Measurements from ENCODE around the gene TATDN2.
"Not testable (repeated sequence)": the region's sequence is repeated elsewhere in the genome, so short reads cannot be mapped to it uniquely, and the experiment has no call there.

The TATDN2 gene

DNA sequence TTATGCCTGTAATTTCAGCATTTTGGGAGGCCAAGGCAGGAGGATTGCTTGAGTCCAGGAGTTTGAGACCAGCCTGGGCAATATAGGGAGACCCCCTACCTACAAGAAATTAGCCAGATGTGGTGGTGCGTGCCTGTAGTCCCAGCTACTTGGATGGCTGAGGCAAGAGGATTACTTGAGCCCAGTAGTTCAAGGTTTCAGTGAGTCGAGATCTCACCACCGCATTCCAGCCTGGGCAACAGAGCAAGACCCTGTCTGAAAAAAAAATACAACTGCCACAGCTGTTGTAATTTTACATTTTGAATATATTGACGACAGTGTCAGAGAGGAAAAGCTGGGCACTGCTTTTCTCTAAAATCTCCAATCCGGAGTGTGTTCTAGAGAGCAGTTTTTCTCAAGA, 21.2 kb downstream of the TATDN2 start:
- DNase-seq (ENCODE audit: low read depth in 3 of 3) = no peak

DNA sequence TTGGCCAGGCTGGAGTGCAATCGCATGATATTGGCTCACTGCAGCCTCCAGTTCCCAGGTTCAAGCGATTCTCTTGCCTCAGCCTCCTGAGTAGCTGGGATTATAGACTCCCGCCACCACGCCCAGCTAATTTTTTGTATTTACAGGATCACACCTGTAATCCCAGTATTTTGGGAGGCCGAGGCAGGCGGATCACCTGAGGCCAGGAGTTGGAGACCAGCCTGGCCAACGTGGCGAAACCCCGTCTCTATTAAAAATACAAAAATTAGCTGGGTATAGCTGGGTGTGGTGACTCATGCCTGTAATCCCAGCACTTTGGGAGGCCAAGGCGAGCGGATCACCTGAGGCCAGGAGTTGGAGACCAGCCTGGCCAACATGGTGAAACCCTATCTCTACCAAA, 24.2 kb downstream of the TATDN2 start:
- not testable (repeated sequence) for DNase-seq (ENCODE audit: low read depth in 3 of 3)

DNA sequence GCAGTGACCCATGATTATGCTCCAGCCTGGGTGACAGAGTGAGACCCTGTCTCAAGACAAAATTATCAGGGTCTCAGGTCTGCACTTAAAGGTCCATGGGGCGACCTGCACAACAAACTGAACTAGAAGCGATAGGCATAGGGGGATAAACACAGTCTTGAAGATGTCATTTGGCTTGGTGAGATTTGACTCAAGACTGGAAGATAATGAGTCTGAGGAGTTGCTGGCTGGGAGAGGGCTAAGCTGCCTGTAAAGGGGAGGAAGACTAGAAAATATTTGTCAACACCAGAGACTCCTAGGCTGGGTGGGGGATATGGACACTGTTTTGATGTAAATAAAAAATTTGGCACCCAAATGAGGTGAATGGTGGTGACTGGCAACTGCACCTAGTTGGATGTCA, 24.7 kb downstream of the TATDN2 start:
- DNase-seq (ENCODE audit: low read depth in 3 of 3) = no peak

DNA sequence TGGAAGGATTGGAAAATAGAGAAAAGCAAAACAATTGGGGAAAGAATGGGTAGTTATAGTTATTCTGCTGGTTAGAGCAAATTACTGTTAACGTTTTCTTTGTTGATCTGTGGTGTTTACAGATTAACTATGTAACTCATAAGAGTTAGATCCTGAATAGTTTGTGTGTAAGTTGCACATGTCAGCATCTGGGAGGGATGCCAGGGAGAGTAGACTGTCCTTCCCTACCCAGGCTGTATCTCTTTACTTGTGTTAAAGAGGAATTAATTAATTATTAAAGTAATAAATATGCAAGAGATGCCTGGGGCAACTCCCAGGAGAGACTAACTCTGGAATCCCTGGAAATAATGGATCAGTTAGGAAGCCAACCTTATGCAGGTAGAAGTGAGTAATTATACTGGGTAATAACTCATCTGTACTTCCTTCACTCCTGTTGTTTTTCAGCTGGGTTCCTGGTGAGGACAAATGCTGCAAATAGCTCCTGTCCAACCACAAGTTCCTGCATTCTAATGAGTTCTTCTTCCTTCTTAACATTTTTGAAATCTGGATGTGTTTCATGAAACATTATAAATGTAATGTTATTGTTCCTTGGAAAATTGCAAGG, 25.5 kb downstream of the TATDN2 start:
- no peak for DNase-seq (ENCODE audit: low read depth in 3 of 3)

DNA sequence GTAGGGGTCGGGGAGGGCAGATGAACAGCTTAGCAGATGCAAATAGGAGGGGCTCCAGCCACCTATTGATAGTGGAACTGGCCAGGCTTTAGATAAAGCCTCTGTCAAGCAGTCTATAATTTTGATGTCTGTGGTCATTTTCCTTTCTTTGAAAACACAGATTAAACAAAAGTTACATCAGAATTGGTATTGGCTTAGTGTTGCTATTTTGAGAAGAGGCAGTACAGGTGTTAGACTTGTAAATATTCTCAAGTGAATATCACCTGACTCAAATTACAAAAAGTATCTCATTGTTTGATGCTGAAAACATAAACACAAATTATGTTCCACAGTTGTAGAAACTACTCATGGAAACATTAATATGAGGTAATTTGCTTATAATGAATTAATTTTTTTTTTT, 26.3 kb downstream of the TATDN2 start:
- DNase-seq (ENCODE audit: low read depth in 3 of 3) = no peak

DNA sequence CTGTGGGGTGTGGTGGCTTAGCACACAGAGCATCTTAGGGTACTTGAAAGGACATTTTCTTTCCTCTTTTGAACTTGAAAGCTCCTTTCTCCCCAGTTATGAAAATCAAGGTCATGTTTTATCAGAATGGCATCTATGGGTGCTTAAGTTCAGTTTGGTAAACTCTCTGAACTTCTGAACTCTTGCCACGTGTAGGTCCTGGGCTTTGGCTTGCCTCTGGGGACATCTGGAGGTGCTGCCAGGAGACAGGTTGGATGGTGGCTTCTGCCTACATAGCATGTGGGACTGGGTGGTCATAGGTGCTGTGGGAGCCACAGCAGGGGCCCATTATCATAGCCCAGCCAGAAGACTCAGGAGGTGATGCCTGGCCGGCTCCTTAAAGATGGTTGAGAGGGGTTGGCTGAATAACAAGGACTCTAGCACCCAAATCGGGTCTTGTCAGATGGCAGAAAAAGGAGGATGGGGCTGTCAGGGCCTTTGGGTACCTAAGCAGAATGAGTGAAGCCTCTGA, 28.9 kb downstream of the TATDN2 start:
- no peak for DNase-seq (ENCODE audit: low read depth in 3 of 3)

DNA sequence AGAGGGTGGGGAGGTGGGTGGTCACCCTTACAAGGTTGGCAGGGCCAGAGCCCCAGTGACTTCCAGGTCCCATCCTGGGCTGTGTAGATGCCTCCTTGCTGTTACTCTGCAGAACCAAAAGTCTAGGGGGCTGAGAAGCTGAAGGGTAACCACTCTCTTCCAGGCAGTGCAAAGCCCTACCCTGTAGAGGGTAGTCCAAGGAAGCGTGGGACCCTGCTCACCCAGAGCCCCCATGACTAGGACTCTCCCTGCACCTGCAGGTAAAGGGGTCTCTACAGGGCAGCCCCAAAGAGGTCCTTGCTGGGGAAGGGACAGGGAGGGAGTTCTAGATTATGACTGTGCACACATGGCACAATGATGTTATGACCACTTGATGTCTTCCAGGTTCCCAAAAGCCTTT, 30.2 kb downstream of the TATDN2 start:
- DNase-seq (ENCODE audit: low read depth in 3 of 3) = no peak

DNA sequence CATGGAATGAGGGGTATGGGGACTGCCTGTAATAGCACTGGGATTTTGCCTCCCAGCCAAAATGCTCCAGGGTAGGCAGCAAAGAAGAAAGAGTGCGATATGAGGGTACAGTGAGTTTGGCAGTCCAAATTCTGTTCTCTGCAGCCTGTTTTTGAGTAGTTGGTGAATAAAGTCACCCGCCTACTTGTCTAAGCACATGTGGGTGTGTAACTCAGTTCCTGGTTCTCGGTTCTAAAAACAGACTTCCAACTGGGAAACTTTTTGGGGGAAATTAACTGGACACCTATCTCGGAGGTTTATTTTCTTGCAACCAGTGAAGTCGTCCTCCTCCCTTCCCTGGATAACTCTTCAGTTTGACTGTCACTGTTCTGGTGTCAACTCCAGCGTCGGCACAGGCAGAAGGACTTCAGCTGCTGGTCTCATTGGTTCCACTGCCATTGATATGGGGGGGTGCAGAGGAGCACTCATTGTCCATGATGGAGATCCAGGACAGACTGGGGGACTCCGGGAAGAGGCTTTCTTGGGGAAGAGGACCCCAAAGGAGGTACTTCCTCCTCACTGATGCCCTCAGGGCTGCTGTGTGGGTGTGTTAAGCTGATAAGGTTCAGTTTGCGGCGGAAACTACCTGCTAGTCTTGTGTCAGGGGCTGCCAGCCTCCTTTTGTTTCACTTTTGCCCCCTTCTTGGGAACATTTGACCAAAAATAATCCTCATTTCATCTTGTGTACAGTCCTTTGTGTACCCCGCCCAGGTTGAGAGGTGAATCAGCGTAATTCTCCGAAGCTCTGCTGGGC, 31.3 kb downstream of the TATDN2 start:
- no peak for DNase-seq (ENCODE audit: low read depth in 3 of 3)

DNA sequence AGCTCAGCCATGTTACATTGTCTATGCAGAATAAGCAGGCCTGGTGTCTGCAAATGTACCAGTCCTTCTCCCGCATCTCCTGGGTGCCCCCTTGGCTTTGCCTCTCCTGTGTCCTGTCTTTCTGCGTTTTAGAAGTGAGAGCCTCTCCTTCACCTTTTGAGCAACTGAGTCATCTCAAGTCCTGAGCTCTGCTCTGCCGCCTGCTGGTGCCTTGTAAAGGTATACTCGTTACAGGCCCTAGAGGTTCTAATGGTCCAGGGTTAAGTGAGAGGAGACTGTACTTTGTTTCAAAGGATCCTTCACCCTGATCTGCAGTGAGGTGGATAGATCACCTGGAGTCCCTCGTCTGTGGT, 31.9 kb downstream of the TATDN2 start:
- DNase-seq (ENCODE audit: low read depth in 3 of 3) = no peak

DNA sequence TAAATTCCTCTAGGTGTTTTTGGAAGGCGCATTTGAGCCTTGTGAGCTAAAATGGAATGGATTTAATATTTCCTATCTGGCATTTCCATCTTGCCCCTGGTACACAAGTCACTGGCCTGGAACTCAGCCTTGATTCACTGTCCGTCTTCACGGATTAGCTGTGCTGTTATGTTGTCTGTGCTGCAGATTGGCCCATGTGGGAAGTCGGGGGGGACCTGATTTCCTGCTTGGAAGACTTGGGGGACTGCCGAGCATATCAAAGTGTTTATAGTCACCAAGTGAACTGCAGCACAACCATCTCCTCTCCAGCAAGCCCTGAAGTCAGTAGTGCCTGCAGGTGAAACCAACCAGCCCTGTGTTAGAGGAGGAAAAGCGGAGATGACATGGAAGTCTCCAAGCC, 32.3 kb downstream of the TATDN2 start:
- no peak for DNase-seq (ENCODE audit: low read depth in 3 of 3)

DNA sequence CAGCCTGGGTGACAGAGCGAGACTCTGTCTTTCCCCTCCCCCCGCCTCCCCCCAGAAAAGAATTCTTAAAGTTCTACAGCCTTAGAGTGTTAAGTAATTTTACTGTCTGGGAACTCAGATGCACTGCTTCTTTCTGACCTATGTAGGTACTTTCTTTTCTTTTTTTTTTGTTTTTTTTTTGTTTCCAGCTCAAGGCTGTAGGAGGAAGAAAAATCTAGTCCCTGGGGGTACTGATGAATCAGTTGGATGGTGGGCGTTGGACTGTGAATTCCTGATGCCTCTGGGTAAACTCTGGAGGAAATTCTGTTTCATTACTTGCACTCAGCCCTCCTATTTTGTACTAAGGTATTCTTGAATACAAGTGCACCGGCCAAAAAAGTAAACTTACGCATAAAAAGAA, 33.7 kb downstream of the TATDN2 start:
- DNase-seq (ENCODE audit: low read depth in 3 of 3) = no peak

DNA sequence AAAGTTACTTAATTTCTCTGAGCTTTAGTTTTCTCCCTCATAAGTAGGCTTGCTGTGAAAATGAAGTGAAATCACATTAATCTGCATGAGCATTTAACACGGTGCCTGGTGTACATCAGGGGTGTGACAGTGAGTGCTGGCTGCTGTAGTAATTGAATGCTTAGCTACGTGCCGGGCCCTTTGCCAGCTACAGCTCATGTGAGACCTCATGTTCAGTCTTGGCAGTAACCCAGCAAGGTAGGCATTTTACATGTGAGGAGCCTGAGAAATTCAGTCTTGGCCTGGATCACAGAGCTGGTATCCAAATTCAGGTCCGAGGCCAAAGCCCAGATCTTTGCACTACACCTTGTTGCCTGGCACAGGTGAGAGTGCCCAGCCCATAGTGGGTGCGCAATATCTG, 35.4 kb downstream of the TATDN2 start:
- DNase-seq (ENCODE audit: low read depth in 3 of 3) = no peak

DNA sequence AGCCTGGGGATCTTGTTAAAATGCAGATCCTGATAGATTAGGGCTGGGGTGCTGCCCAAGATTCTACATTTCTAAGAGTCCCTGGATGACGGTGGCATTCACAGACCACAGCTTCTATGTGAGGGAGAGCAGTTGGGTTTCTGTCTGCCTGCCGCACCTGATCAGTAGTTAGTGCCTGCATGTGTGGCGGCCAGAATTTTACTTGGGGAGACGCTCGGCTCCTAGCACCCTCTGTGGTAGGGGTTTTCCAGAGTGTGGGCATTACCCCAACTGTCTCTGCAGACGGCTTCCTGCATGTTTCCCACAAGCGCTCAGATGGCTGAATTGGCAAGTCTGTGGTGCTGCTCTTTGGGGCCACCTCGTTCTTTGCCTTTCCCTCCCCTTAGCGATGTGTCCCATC, 36.2 kb downstream of the TATDN2 start:
- DNase-seq (ENCODE audit: low read depth in 3 of 3) = peak in 2 of 3 experiments; percentile 4 to 28

DNA sequence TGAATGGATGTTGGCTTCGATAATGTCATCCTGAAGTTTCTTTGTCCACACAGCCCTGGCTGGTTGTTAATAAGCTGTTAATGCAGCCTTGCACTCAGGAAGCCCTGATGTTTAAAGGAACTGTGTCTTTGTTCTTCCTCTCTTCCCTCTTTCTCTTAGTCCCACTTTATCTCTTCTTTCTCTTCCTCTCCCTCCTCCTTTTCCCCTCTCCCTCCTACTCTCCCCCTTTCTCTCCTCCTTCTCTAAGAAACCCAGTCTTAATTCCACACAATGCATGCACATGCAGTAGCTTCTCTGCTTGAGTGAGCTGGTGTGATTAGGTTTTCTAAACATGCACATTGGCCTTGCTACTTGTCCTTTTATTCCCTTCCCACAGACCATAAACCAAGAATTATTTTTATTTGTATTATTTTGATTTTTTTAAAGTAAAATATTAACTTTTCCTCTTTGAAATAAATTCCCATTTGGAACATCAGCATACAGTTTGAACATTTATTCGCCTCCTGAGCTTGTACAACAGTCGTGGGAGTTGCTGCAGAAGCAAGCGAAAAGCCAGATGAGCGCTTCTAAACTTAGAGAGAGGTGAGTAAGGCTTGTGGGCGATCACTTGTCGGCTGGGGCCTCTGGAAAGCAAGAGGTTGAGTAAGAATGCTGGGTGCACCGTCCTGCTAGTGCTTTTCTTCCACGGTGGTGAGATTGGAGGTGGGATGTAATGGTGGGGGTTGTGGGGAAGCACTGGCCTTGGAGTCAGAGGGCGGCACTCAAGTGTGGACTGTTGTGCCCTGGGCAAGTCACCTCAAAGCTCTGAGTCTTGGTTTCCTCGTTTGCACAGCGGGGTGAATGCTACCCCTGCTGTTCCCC, 37.2 kb downstream of the TATDN2 start:
- no peak for DNase-seq (ENCODE audit: low read depth in 3 of 3)

DNA sequence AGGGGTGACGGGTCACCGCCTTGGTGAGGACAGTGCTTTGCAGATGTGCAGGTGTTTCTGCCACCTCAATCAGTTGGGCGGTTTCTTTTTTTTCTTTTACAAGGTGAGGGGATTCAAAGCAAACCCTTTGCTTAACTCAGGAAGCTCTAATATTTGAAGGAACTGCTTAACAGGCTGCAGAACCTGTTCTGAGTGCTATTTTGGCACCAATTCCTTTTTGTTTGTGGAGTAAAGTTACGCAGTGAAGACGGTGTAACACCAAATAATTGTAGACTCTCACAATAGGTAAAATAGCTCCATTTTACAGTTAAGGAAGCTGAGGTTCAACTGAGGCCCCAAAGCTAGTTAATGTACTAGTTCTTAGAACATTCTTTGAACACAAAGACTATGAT, 37.9 kb downstream of the TATDN2 start:
- DNase-seq (ENCODE audit: low read depth in 3 of 3) = no peak

DNA sequence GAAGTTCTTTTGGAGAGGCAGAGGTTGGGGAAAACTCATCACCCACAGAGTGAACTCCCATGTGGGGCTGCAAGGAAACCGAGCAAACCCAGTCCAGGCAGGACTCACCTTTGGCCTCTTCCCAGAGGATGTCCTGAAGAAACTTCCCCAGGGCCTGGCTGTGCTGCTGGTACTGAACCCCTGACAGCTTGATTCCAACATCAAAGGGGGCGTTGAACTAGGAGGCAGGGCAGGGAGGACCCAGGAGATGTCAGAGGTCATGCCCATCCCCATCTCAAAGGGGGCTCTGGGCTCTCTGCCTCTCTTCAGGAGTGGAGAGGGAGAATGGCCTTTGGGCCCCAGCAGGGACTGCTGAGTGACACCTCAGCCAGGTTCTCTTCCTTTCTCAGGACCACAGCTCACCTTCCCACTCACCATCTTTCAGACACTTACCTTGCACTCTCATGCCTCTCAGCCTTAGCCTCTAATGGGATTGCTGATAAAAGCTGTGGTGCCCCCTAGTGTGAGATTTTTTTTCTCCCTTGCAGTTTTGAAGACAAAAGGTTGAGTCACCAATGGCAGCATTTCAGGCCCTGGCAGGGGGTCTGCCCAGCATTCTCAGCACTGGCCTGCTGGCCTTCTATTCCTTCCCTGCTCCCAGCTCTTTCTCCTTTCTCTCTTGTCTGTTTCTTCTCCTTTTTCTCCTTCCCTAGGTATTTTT, 38.5 kb downstream of the TATDN2 start:
- no peak for DNase-seq (ENCODE audit: low read depth in 3 of 3)

DNA sequence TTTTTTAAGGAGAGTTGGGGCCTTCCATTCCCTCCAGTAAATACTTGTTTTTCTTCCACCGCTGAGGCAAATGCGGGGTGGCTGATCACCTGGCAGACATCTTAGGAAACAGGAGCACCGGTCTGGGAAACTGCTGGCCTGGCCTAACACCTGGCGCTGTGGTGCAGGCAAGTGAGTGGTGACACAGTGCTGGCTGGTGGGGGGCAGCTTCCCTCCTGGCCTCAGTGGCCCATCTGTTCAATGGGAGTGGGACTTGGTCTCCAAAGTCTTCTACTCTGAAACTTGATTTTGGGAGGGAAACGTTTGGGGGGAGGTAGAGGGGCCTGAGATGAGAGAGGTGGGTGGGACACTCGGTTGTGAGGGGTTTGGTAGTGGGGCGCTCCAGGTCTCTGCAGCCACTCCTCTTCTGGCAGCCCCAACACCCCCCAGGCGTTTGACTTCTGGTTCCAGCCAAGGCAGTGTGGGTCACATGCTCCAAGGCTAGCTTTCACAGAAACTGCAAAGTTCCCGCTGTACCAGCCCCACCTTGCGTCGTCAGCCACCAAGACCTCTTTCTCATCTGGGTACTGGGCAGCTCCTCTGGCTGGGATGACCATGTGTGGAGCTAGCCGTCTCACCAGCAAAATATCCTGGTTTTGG, 39.8 kb downstream of the TATDN2 start:
- DNase-seq (ENCODE audit: low read depth in 3 of 3) = no peak

DNA sequence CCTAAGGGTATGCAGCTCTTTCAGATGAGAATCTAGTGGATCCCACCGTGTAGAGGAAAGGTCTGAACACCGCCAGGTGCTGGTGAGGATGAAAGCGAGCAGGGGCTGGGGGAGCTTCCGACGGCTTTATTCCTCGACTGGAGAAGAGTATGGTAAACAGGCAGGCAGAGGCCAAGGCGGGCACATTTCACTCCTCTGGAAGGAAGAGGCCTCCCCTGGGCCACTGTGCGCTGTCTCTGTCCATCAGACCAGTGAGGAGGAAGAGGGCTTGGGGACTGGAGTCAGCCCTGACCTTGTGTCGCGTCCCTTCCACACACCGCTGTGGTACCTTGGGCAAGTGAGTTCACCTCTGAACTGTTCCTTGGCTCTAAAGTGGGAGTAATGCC, 40.3 kb downstream of the TATDN2 start:
- no peak for DNase-seq (ENCODE audit: low read depth in 3 of 3)

DNA sequence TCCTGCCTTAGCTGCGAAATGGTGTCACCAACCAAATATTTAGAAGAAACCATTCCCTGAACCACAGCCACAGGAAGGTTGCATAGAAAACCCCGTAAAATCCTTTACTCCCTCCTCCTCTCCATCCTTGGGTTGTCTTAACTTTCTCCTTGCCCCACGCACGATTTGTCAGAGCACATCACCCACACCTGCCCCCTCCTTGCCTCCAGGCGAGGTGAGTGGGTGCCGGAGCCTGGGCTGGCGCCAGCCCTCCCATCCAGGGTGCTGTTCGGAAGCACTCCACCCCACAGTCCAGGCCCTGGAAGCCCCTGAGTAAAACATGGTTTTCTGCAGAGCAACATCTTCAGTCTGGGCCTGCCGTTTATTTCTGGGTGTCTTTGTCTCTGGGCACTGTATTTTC, 40.8 kb downstream of the TATDN2 start:
- no peak for DNase-seq (ENCODE audit: low read depth in 3 of 3)

DNA sequence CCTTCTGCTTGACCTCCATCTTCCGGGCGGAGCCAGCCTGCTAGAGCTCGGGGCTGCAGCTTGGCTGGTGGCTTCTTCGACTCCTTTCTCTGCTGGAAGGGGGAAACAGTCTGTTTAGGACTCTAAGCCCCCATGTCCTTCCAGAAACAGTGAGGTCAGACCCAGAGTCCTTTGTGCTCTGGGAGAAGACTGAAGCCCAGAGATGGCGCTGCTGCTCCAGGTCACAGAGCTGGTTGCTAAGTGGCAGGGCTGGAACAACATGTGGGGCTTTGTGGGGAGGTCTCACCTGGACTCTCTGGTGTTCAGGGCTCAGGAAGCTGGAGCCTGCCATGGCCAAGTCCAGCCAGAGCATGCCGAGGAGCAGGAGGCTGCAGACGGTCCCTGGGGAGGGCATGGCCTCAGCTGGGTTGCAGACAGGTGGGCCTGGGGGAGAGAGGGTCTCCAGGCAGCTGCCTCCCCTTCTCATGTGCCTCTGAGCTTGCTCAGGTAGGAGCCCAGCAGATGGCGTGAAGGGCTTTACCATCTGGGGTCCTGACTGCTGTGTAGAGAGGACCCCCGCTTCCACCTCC, 41.6 kb downstream of the TATDN2 start:
- DNase-seq (ENCODE audit: low read depth in 3 of 3) = no peak

DNA sequence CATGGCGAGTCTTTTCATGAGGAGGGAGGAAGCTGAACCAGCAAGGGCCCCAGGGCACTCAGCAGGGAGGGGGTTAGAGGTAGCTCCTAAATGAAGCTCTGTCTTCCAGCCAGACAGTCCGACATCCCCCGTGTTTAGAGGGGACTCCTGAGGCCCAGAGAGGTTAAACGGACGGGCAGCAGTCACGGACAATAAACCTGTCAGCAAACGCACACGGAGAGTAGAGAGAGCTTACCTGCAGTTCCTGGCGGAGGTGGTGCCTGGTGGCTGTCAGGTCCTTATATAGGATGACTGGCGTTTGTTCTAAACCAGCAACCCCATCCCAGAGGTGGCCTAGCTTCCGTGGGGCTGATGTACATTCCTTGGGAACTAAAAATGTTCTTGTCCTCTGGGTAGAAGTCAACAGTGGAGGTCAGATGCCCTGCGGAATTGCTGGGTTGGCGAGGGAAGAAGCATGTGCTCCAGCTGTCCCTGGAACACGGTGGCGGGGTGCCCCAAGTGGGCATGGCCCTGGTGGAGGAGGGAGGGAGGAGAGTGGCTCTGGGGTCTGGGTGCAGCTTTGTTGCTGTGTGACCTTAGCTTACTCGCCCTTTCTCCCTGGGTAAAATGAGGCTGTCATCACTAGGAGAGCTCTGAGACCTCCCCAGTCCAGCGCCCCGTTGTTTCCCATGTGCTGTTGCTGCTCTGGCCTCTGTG, 42.4 kb downstream of the TATDN2 start:
- no peak for DNase-seq (ENCODE audit: low read depth in 3 of 3)
